ENCODE results near the gene FMNL2.

Gene FMNL2

DNA sequence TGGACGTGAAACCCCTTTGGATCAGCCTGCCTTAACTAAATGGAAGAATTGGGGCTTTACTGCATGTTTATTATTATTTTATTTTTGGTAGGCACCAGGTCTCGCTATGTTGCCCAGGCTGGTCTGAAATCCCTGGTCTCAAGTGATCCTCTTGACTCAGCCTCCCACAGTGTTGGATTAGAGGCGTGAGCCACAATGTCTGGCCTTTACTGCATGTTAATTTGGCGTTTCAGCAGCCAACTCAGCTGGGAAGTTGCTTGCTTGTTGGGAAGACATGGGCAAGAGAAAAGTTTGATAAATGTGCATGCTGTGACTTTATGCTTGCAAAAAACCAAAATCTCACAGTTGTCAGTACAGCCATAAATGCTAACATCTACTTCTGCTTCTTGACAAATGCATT is 105.1 kb downstream of the FMNL2 start:
- no peak for ATAC-seq (replicated peaks)
- no peaks in the 10 kb centered on the region for H3K4me1 Mint-ChIP-seq
- no peak for DNase-seq
- no peaks in the 10 kb centered on the region for H3K9me3 Mint-ChIP-seq
- H3K4me3 Mint-ChIP-seq, result no peak overlapping the region
- H3K27me3 Mint-ChIP-seq, result peaks cover 0 to 15% of the 10 kb centered on the region in 2 donors
- H3K27ac Mint-ChIP-seq, result no peak overlapping the region
- H3K36me3 Mint-ChIP-seq, result no peaks in the 10 kb centered on the region

DNA sequence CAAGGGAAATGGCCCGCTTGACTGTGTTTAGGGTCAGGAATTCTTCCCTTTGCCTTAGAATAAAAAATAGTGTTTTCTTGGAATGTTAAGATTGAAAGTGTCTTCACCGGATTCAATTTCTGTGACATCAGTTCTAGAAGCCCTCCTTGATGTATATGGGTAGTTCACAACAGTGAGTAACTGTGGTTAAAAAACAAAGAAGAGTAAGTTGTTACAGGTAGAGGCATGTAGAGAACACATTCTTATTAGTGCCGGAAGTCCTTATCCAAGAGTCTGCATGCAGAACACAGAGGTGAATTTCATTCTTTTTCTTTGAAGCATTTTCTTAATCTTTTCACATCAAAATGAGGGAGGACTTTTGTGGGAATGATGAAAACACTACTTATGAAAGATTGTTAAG is 105.5 kb downstream of the FMNL2 start:
- DNase-seq, result no peak
- Mint-ChIP-seq H3K9me3 (no peaks in the 10 kb centered on the region), H3K4me3 (no peak overlapping the region), H3K4me1 (no peaks in the 10 kb centered on the region), H3K27ac (no peak overlapping the region), H3K36me3 (no peaks in the 10 kb centered on the region), H3K27me3 (peaks cover 0 to 15% of the 10 kb centered on the region in 2 donors)
- no peak for ATAC-seq (replicated peaks)

DNA sequence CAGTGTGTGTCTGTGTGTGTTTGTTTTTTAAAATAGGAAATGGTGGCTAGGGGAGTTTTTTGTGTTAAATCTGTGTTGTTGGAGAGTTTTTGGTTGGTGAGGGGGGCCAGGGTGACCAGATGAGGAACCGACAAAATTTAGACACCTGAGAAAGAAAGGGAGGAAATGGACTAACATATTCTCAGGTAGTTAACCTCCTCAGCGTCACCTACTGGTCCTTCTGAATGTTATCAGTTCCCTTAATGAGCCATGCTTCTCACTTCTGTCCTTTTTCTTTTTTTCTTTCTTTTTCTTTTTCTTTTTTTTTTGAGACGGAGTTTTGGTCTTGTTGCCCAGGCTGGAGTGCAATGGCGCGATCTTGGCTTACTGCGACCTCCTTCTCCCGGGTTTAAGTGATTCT is 107.0 kb downstream of the FMNL2 start:
- Mint-ChIP-seq H3K36me3 (no peaks in the 10 kb centered on the region), H3K4me3 (no peak overlapping the region), H3K4me1 (no peaks in the 10 kb centered on the region), H3K27me3 (peaks cover 0 to 15% of the 10 kb centered on the region in 2 donors), H3K9me3 (no peaks in the 10 kb centered on the region), H3K27ac (no peak overlapping the region)
- no peak for DNase-seq
- no peak for ATAC-seq (replicated peaks)

DNA sequence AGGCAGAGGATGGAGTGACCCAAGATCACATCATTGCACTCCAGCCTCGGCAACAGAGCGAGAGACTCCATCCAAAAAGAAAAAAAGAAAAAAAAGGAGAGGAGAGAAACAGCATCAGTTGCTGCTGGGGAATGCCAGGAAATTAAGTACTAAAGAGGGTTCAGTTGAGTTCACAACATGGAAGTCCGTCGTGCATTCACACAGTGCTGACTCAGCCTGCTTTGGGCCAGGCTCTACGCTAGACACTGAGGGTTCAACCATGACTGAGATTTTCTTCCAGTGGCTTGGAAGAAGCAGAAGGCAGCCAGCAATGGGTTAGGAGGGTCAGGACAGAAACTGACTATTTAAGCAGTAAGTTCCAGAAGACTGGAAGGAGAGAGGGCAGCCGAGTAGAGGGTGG is 108.8 kb downstream of the FMNL2 start:
- no peaks in the 10 kb centered on the region for H3K36me3 Mint-ChIP-seq
- no peaks in the 10 kb centered on the region for H3K9me3 Mint-ChIP-seq
- no peak overlapping the region for H3K4me3 Mint-ChIP-seq
- peaks cover 0 to 15% of the 10 kb centered on the region in 2 donors for H3K27me3 Mint-ChIP-seq
- peak overlapping the region; percentile 14 for H3K27ac Mint-ChIP-seq
- H3K4me1 Mint-ChIP-seq, result no peaks in the 10 kb centered on the region
- DNase-seq (no peak), ATAC-seq (replicated peaks) (no peak)

DNA sequence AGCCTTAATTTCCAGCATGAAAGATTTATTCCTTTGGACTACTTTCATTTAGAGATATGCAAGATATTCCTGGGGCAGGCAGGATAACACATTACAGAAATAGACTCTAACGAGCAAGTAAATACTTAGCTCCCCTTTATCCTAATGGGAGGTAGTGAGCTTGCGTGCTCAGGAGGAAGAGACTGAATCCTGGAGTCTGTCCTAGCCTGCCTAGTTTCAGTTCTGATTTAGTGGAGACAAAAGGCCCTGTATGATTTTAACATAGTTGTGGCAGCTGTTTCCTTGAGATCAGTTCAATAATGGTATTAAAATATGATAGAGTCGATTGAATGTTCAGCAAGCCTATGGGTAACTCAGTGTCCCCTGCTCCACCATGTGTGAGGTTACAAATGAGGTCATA is 109.5 kb downstream of the FMNL2 start:
- ATAC-seq (replicated peaks) (no peak), DNase-seq (no peak)
- no peaks in the 10 kb centered on the region for H3K4me1 Mint-ChIP-seq
- H3K27me3 Mint-ChIP-seq, result peaks cover 0 to 15% of the 10 kb centered on the region in 2 donors
- no peak overlapping the region for H3K27ac Mint-ChIP-seq
- no peaks in the 10 kb centered on the region for H3K9me3 Mint-ChIP-seq
- no peak overlapping the region for H3K4me3 Mint-ChIP-seq
- no peaks in the 10 kb centered on the region for H3K36me3 Mint-ChIP-seq

DNA sequence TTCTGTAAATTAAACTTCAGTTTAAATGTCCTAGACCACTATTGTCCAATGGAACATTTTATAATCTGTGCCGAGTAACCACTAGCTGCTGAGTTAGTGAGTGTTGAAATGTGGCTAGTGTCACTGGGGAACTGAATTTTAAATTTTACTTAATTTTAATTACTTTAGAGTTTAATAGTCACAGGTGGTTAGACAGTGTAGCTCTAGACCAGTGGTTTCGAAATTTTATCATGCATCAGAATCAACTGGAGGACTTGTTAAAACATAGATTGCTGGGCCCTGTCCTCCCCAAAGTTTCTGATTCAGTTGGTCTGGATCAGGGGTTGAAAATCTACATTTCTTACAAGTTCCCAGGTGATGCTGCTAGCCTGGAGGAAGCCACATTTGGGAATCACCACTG is 110.4 kb downstream of the FMNL2 start:
- Mint-ChIP-seq H3K27me3 (peaks cover 0 to 14% of the 10 kb centered on the region in 2 donors), H3K9me3 (no peaks in the 10 kb centered on the region), H3K4me3 (no peak overlapping the region), H3K4me1 (no peaks in the 10 kb centered on the region), H3K36me3 (no peaks in the 10 kb centered on the region), H3K27ac (no peak overlapping the region)
- ATAC-seq (replicated peaks) (no peak), DNase-seq (no peak)

DNA sequence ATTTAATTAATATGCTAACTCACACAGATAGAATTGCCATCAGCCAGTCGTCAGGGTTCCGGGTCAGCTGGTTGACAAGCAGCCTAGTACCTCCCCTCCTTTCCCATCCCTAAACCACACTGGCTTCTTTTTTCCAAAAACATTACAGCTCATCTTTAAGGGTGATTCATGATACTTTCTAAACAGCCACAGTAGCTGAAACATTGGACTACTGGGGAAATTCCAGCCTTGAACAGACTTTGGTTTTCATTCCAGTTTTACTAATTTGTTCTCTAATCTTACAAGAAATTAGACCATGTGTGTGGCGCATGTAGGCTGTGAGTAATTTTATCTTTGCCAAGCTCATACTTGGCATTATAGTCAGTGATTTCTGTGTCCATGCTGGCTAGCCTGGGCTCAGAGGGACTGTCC is 110.8 kb downstream of the FMNL2 start:
- no peak for DNase-seq
- Mint-ChIP-seq H3K36me3 (no peaks in the 10 kb centered on the region), H3K9me3 (no peaks in the 10 kb centered on the region), H3K27me3 (peaks cover 0 to 12% of the 10 kb centered on the region in 2 donors), H3K4me3 (no peak overlapping the region), H3K27ac (no peak overlapping the region), H3K4me1 (no peaks in the 10 kb centered on the region)
- ATAC-seq (replicated peaks), result peak; percentile 25 to 68

DNA sequence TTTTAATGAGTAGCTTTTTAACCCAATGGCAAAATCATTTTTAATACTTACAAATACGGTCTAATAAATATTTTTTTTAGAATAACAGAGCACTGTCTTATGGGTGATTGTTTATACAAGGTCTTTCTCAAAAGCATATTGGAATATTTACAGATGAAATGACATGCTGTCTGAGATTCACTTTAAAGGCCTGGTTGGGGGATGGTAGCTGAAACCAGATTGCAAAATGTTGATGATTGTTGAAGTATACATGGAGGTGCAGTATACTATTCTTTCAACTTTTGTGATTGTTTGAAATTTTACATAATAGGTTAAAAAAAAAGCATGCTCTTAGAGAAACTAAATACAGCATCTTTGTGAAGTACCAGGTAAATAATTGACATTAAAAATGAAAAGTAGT is 111.2 kb downstream of the FMNL2 start:
- DNase-seq (no peak), ATAC-seq (replicated peaks) (no peak)
- Mint-ChIP-seq H3K36me3 (no peaks in the 10 kb centered on the region), H3K9me3 (no peaks in the 10 kb centered on the region), H3K4me1 (no peaks in the 10 kb centered on the region), H3K4me3 (no peak overlapping the region), H3K27me3 (peaks cover 0 to 12% of the 10 kb centered on the region in 2 donors), H3K27ac (no peak overlapping the region)

DNA sequence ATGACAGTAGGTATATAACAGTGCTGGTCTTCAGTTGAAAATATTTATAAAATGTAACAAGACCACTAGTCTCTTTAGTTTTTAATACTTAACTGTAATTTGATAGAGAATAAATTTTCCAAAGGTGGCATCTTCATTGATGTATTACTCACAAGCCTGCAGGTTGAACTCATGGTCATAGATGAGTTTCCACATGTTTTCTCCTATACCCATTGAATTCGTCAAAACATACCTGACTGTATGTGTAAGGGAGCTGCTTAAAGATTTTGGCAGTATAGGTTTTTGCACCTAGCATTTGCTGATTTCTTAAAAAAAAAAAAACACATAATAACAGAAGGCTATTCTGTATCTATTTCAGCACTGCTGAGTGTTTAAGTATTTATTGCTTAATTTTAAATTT is 112.9 kb downstream of the FMNL2 start:
- ATAC-seq (replicated peaks) (no peak), DNase-seq (no peak)
- Mint-ChIP-seq H3K36me3 (no peaks in the 10 kb centered on the region), H3K4me3 (no peak overlapping the region), H3K9me3 (no peaks in the 10 kb centered on the region), H3K27me3 (peaks cover 0 to 10% of the 10 kb centered on the region in 2 donors), H3K4me1 (no peaks in the 10 kb centered on the region), H3K27ac (no peak overlapping the region)

DNA sequence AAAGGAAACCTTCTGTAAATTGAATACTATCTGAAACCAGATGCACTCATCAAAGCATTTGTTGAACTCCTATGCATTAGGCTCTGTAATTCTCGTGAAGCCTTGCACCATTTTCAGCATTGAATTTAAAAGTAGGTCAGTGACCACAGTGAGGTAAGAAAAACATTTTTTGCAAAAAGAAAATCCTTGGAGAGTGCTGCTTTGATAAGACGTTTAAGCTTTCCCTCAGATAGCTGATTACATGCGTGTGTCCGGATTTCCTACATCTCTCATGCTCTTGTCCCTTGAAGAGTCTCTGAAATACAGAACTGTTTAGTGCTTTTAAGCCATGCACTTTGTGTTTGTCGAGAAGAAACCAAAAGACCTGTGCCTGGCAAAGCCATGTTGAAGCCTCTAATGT is 113.6 kb downstream of the FMNL2 start:
- H3K36me3 Mint-ChIP-seq, result no peaks in the 10 kb centered on the region
- H3K9me3 Mint-ChIP-seq, result no peaks in the 10 kb centered on the region
- H3K4me1 Mint-ChIP-seq, result no peaks in the 10 kb centered on the region
- no peak overlapping the region for H3K27ac Mint-ChIP-seq
- peaks cover 0 to 4% of the 10 kb centered on the region in 2 donors for H3K27me3 Mint-ChIP-seq
- ATAC-seq (replicated peaks) (no peak), DNase-seq (no peak)
- H3K4me3 Mint-ChIP-seq, result no peak overlapping the region

DNA sequence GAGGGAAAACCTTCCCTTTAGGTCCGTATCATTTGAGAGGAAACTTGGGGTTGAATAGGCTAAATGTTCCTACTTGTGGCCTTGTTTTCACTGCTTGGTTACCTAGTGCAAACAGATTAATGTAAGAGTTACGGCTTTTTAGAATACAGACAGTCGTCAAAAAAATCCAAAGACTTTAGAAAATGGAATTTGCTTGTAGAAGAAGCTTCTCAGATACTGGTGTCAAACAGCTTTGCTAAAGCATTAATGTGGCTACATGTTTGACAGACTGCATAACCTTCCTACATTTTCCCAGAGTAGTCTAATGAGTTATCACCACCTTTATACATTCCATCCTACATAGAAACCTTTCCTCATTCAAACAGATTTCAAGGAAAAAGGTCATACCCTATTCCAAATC is 114.6 kb downstream of the FMNL2 start:
- Mint-ChIP-seq H3K27me3 (no peaks in the 10 kb centered on the region), H3K4me1 (no peaks in the 10 kb centered on the region), H3K4me3 (no peak overlapping the region), H3K9me3 (no peaks in the 10 kb centered on the region), H3K36me3 (no peaks in the 10 kb centered on the region), H3K27ac (no peak overlapping the region)
- DNase-seq (no peak), ATAC-seq (replicated peaks) (no peak)

DNA sequence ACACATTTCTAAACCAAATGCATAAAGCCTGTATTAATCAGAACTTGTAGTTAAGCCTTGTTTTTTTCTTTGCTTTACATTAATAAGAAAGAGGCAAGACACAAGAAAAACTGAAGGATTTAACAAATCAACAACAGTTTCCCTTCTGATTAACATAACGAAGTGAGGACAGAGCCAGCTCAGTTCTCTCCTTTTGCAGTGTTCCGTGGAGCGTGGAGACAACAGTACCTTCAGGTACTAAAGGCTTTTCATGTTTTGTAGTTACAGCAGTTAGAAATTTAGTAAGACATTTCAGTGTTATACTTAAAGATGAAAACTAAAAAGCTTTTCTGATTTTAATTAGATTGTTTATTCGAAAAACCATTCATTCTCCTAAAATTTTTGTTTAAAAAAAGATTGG is 115.2 kb downstream of the FMNL2 start:
- ATAC-seq (replicated peaks) (no peak), DNase-seq (no peak)
- Mint-ChIP-seq H3K27me3 (no peaks in the 10 kb centered on the region), H3K4me3 (no peak overlapping the region), H3K27ac (no peak overlapping the region), H3K36me3 (no peaks in the 10 kb centered on the region), H3K9me3 (no peaks in the 10 kb centered on the region), H3K4me1 (no peaks in the 10 kb centered on the region)

DNA sequence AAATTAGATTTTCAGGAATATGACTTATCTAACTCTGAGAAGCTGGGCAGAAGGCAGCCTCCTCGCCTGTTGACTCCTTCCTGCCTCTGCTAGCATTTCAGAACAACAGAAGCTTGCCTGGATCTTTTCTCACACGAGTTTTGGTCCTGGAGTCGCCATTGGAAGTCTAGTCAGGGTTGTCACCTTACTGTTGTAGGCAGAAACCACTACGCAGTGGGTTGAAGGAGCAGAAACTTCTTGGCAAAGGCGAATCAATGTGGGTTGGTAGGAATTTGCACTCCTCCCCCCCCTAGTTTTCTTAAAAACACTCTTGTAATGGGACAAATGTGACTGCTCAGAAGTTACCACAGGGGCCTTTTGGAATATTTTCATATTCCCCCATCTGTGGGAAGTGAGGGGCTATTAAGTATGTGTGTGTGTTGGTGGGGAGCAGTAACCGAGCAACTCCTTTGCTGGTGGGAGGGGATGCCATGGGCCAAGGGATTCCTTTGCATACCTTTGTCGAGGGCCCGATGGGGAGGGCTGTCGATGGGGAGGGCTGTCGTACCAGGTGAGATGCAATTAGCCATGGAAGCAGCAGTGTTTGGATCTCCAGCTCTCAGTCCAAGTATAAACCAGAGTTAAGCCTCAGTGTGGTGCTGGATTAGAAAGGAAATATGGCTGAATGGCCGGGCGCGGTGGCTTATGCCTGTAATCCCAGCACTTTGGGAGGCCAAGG is 117.4 kb downstream of the FMNL2 start:
- Mint-ChIP-seq H3K27ac (no peak overlapping the region), H3K27me3 (no peaks in the 10 kb centered on the region), H3K4me3 (no peak overlapping the region), H3K36me3 (no peaks in the 10 kb centered on the region), H3K9me3 (no peaks in the 10 kb centered on the region), H3K4me1 (no peaks in the 10 kb centered on the region)
- DNase-seq (no peak), ATAC-seq (replicated peaks) (no peak)

DNA sequence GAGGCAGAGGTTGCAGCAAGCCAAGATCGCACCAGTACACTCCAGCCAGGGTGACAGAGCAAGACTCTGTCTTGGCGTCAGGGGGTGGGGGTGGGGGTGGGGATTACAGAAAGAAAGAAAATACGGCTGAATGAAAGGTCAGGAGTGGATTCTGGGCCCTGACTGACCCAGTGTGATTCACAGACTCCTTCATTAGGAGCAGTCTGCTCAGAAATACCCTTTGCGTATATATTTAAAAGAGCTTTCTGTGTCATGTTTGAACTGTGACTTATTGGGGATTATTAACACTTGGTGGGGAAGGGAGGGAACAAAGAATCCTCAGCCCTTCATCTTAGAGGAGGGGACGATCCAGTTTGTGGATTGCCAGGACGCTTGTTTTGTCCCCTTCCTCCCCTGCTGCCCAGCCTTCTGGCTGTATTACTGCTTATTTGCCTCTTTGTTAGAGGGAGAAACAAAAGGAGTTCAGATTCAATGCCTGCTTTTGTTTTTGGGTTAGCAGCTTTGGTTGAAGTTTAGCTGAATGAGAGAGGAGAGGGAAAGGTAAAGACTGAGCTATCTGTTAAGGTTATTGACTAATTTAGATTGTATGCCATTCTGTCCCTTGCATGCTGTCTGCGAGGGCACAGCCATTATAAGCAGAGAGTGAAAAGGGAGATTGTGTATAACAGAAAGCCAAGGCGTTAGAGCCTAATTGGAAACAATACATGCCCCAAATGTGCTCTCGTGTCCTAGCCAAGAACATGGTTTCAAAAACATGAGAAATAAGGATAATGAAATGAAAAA is 118.3 kb downstream of the FMNL2 start:
- no peak overlapping the region for H3K27ac Mint-ChIP-seq
- H3K4me3 Mint-ChIP-seq, result no peak overlapping the region
- H3K27me3 Mint-ChIP-seq, result no peaks in the 10 kb centered on the region
- no peaks in the 10 kb centered on the region for H3K36me3 Mint-ChIP-seq
- H3K9me3 Mint-ChIP-seq, result peaks cover 0 to under 1% of the 10 kb centered on the region in 2 donors
- DNase-seq (no peak), ATAC-seq (replicated peaks) (no peak)
- no peaks in the 10 kb centered on the region for H3K4me1 Mint-ChIP-seq

DNA sequence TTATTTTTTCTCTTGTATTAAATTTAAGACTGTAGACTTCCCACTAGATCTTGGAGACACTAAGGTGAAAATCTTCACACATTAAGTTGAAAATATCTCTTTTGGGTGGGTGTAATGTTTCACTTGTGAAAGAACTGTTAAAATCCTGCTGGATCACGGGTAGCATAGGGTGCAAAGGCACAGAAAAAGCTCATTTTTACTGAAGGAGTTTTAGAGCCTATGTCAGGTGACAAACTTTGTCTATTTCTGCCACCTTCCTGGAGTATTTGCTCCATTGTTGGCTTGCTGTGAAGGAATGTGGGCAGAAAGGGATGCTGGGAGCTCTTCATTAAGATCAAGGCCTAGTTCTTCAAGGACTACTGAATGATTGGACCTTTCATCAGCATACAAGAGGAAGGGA is 119.4 kb downstream of the FMNL2 start:
- DNase-seq (no peak), ATAC-seq (replicated peaks) (no peak)
- no peaks in the 10 kb centered on the region for H3K27me3 Mint-ChIP-seq
- peaks cover 0 to 2% of the 10 kb centered on the region in 2 donors for H3K9me3 Mint-ChIP-seq
- no peak overlapping the region for H3K4me3 Mint-ChIP-seq
- no peaks in the 10 kb centered on the region for H3K36me3 Mint-ChIP-seq
- no peak overlapping the region for H3K27ac Mint-ChIP-seq
- no peaks in the 10 kb centered on the region for H3K4me1 Mint-ChIP-seq
